Measurements from ENCODE around the gene ITGA7. TPM values are rescaled to one million over a fixed set of nuclear protein-coding genes. Genes with fewer than 3 reads are reported as not detected.

ITGA7 gene
- total RNA-seq, 1 experiment from 2014 or later, result 2.5 TPM

DNA sequence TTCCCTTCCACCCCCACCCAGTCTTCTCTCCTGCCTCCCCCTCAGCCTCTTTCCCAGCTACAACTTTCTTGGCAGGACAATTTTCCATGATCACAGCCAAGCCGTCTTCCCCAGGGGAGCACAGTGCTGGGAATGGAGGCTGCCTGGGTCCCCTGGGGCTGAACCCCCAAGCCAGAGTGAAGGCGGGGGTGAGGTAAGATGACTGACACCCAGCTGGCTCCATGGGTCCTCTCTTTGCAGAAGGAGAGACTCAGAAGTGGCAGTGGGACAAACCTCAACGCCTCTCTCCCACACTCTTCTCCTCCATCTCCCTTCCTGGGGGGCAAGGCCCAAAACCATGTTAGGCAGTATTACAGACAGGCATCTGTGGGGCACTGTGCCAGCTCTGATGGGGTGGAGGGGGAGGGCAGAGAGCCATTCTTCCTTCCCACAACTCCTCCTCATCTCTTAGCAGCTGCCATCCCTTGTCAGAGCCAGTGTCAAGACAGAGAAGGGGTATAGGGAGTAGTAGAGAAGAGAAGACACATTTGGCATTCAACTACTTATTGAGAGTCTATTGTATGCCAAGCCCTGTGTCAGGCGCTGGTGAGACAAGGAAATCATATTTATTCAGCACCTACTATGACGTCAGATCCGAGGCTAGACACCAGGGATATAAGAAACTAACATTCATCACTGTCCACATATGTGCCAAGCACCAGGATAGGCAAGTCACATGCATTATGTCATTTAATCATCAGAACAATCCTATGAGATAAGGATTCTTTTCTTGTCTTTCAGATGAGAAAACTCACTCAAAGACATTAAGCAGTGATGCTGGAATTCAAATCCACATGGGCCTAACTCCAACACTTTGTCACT, 3.6 kb downstream of the ITGA7 start:
- ChIA-PET POLR2A (interaction anchor here (0.6 kb wide), 1 partner anchor 36 kb away, joined by 5 read pairs; no protein-coding TSS in a partner anchor), CTCF (interaction anchor here (0.7 kb wide), 1 partner anchor 17 kb away, joined by 3 read pairs; no protein-coding TSS in a partner anchor)
- H3K36me3 ChIP-seq (ENCODE audit: control insufficient read depth, insufficient read depth, low read length), result no peaks in the 10 kb centered on the region
- no peak for TF ChIP-seq SIN3A (IDR thresholded peaks at IDR 0.05; ENCODE audit: borderline replicate concordance, insufficient read depth, low read depth, low read length)
- TF ChIP-seq, protein P1, sequence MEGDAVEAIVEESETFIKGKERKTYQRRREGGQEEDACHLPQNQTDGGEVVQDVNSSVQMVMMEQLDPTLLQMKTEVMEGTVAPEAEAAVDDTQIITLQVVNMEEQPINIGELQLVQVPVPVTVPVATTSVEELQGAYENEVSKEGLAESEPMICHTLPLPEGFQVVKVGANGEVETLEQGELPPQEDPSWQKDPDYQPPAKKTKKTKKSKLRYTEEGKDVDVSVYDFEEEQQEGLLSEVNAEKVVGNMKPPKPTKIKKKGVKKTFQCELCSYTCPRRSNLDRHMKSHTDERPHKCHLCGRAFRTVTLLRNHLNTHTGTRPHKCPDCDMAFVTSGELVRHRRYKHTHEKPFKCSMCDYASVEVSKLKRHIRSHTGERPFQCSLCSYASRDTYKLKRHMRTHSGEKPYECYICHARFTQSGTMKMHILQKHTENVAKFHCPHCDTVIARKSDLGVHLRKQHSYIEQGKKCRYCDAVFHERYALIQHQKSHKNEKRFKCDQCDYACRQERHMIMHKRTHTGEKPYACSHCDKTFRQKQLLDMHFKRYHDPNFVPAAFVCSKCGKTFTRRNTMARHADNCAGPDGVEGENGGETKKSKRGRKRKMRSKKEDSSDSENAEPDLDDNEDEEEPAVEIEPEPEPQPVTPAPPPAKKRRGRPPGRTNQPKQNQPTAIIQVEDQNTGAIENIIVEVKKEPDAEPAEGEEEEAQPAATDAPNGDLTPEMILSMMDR (IDR thresholded peaks at IDR 0.05), result no peak
- TF ChIP-seq, protein P2, sequence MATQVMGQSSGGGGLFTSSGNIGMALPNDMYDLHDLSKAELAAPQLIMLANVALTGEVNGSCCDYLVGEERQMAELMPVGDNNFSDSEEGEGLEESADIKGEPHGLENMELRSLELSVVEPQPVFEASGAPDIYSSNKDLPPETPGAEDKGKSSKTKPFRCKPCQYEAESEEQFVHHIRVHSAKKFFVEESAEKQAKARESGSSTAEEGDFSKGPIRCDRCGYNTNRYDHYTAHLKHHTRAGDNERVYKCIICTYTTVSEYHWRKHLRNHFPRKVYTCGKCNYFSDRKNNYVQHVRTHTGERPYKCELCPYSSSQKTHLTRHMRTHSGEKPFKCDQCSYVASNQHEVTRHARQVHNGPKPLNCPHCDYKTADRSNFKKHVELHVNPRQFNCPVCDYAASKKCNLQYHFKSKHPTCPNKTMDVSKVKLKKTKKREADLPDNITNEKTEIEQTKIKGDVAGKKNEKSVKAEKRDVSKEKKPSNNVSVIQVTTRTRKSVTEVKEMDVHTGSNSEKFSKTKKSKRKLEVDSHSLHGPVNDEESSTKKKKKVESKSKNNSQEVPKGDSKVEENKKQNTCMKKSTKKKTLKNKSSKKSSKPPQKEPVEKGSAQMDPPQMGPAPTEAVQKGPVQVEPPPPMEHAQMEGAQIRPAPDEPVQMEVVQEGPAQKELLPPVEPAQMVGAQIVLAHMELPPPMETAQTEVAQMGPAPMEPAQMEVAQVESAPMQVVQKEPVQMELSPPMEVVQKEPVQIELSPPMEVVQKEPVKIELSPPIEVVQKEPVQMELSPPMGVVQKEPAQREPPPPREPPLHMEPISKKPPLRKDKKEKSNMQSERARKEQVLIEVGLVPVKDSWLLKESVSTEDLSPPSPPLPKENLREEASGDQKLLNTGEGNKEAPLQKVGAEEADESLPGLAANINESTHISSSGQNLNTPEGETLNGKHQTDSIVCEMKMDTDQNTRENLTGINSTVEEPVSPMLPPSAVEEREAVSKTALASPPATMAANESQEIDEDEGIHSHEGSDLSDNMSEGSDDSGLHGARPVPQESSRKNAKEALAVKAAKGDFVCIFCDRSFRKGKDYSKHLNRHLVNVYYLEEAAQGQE (IDR thresholded peaks at IDR 0.05; ENCODE audit: insufficient read depth in 1 of 2, low read depth in 2 of 2, low read length in 1 of 2), result no peak
- no peak for TF ChIP-seq POLR2AphosphoS5 (IDR thresholded peaks at IDR 0.05; ENCODE audit: low read depth, low read length)
- TF ChIP-seq TCF7L2 (IDR thresholded peaks at IDR 0.05; ENCODE audit: low read depth, low read length), result no peak
- intact Hi-C loops (cut with micrococcal nuclease; ENCODE audit: unreplicated experiment), result no loop called here
- no peak overlapping the region for H3K4me3 ChIP-seq (ENCODE audit: low read depth in 2 of 2, low read length in 2 of 2)
- no peak overlapping the region for H3K27ac ChIP-seq (ENCODE audit: low read length)
- DNase-seq (ENCODE audit: low read depth, low spot score) (no peak), ATAC-seq (no peak)
- H3K9me3 ChIP-seq (ENCODE audit: control insufficient read depth, insufficient read depth, low read depth, low read length), result no peaks in the 10 kb centered on the region
- H3K4me1 ChIP-seq (ENCODE audit: control insufficient read depth, insufficient read depth, low read length), result no peaks in the 10 kb centered on the region; the same call in 1 of the 2 replicates
- BruUV-seq (replicated peaks), result no TSS peak
- in situ Hi-C loops (cut with HindIII; ENCODE audit: low pct_unique_long_range_greater_than_20kb, low sequenced_read_pairs), result no loop called here
- H3K27me3 ChIP-seq (ENCODE audit: control insufficient read depth, insufficient read depth, low read length), result peaks cover 10% of the 10 kb centered on the region

DNA sequence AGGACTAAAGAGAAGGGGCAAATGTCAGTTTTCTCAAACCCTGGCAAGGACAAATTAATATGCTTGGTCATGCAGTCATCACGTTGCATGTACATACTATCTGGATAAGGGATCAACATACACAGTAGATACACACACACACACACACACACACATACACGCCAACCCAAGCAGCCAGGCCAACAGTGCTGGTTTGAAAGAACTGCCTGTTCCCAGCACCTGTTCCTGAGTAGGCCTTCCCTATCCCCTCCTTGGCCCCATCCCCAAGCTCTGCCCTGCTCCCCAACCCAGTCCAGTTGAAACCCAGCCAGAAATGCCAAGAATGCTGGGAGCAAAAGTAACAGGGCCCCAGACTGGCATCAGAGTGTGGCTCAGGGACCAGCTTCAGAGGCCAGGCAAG, 4.4 kb downstream of the ITGA7 start:
- H3K4me1 ChIP-seq (ENCODE audit: control insufficient read depth, insufficient read depth, low read length), result no peaks in the 10 kb centered on the region; the same call in 1 of the 2 replicates
- H3K27me3 ChIP-seq (ENCODE audit: control insufficient read depth, insufficient read depth, low read length), result peaks cover 2% of the 10 kb centered on the region; the same call in 1 of the 2 replicates
- H3K4me3 ChIP-seq (ENCODE audit: low read depth in 2 of 2, low read length in 2 of 2), result no peak overlapping the region
- no peaks in the 10 kb centered on the region for H3K9me3 ChIP-seq (ENCODE audit: control insufficient read depth, insufficient read depth, low read depth, low read length)
- no peak for ATAC-seq
- intact Hi-C loops (cut with micrococcal nuclease; ENCODE audit: unreplicated experiment), result no loop called here
- POLR2A ChIA-PET, result interaction anchor here (0.6 kb wide), 1 partner anchor 35 kb away, joined by 5 read pairs; no protein-coding TSS in a partner anchor
- H3K36me3 ChIP-seq (ENCODE audit: control insufficient read depth, insufficient read depth, low read length), result no peaks in the 10 kb centered on the region
- BruUV-seq (replicated peaks), result no TSS peak
- DNase-seq (ENCODE audit: low read depth, low spot score), result no peak
- H3K27ac ChIP-seq (ENCODE audit: low read length), result no peak overlapping the region
- CTCF ChIA-PET, result no interaction called here
- in situ Hi-C loops (cut with HindIII; ENCODE audit: low pct_unique_long_range_greater_than_20kb, low sequenced_read_pairs), result no loop called here
- TF ChIP-seq, protein P1 (IDR thresholded peaks at IDR 0.05), result no peak
- TF ChIP-seq POLR2AphosphoS5 (IDR thresholded peaks at IDR 0.05; ENCODE audit: low read depth, low read length) (no peak), TCF7L2 (IDR thresholded peaks at IDR 0.05; ENCODE audit: low read depth, low read length) (no peak)

All from Panc1 (cell line).